GM19023 (cell line): Measurements from ENCODE around the gene KCNQ2.

Experiments used
- ATAC-seq: cut with Tn5 transposase; IDR thresholded peaks from one replicate; pipeline ENCODE4 v1.9.1; 2021; ENCODE audit warnings: mild to moderate bottlenecking, moderate library complexity; ENCODE audit not compliant: unreplicated experiment

KCNQ2 gene

GRCh38 chr20:63439866-63440265 is 32.6 kb downstream of the KCNQ2 start:
- ATAC-seq, result no peak

GRCh38 chr20:63438121-63438520 is 34.3 kb downstream of the KCNQ2 start:
- no peak for ATAC-seq

GRCh38 chr20:63435552-63435951 is 36.9 kb downstream of the KCNQ2 start:
- ATAC-seq, result no peak

GRCh38 chr20:63434599-63435378 is 37.7 kb downstream of the KCNQ2 start:
- ATAC-seq, result no peak

GRCh38 chr20:63433756-63434531 is 38.5 kb downstream of the KCNQ2 start:
- no peak for ATAC-seq

- ATAC-seq, result no peak
Measured at GRCh38 chr20:63433351-63433750, 39.1 kb downstream of the KCNQ2 start.

GRCh38 chr20:63432577-63433325 is 39.7 kb downstream of the KCNQ2 start:
- no peak for ATAC-seq

GRCh38 chr20:63431944-63432343 is 40.5 kb downstream of the KCNQ2 start:
- ATAC-seq, result no peak

GRCh38 chr20:63430891-63431290 is 41.6 kb downstream of the KCNQ2 start:
- ATAC-seq, result no peak

- no peak for ATAC-seq
Measured at GRCh38 chr20:63429992-63430391, 42.5 kb downstream of the KCNQ2 start.

GRCh38 chr20:63428906-63429575 is 43.4 kb downstream of the KCNQ2 start:
- no peak for ATAC-seq

GRCh38 chr20:63427724-63428330 is 44.6 kb downstream of the KCNQ2 start:
- no peak for ATAC-seq

GRCh38 chr20:63427206-63427605 is 45.2 kb downstream of the KCNQ2 start:
- ATAC-seq, result no peak

- no peak for ATAC-seq
Measured at GRCh38 chr20:63425846-63426485, 46.5 kb downstream of the KCNQ2 start.

- ATAC-seq, result no peak
Measured at GRCh38 chr20:63424613-63425012, 47.8 kb downstream of the KCNQ2 start.

- no peak for ATAC-seq
Measured at GRCh38 chr20:63423751-63424150, 48.7 kb downstream of the KCNQ2 start.

- no peak for ATAC-seq
Measured at GRCh38 chr20:63422653-63423052, 49.8 kb downstream of the KCNQ2 start.

- ATAC-seq, result no peak
Measured at GRCh38 chr20:63421913-63422312, 50.5 kb downstream of the KCNQ2 start.

GRCh38 chr20:63421094-63421692 is 51.3 kb downstream of the KCNQ2 start:
- no peak for ATAC-seq
